Measurements from ENCODE around the gene COL12A1. TPM values are rescaled to one million over a fixed set of nuclear protein-coding genes. Genes with fewer than 3 reads are reported as not detected.
"Not testable (repeated sequence)": the region's sequence is repeated elsewhere in the genome, so short reads cannot be mapped to it uniquely, and the experiment has no call there.

The COL12A1 gene
- total RNA-seq, 3 donors from 2014 or later: 90.9 to 441 (median 281) TPM

GRCh38 chr6:75196081-75196687 is 9.7 kb downstream of the COL12A1 start:
- intact Hi-C loops (cut with DNase I; ENCODE audit: low total_unique reads): no loop called here
- H3K4me3 ChIP-seq: no peak overlapping the region
- no peak for DNase-seq (ENCODE audit: low spot score in 2 of 2)
- no peaks in the 10 kb centered on the region for H3K9me3 ChIP-seq
- no peak overlapping the region for H3K27ac ChIP-seq
- no peaks in the 10 kb centered on the region for H3K27me3 ChIP-seq
- TF ChIP-seq POLR2AphosphoS5 (IDR thresholded peaks at IDR 0.05) (no peak), CTCF (IDR thresholded peaks at IDR 0.05) (no peak), POLR2A (IDR thresholded peaks at IDR 0.05) (no peak)
- no peaks in the 10 kb centered on the region for H3K4me1 ChIP-seq
- H3K36me3 ChIP-seq: no peaks in the 10 kb centered on the region

GRCh38 chr6:75188221-75188925 is 17.5 kb downstream of the COL12A1 start:
- intact Hi-C loops (cut with DNase I; ENCODE audit: low total_unique reads): no loop called here
- TF ChIP-seq POLR2A (IDR thresholded peaks at IDR 0.05) (no peak), CTCF (IDR thresholded peaks at IDR 0.05) (no peak), POLR2AphosphoS5 (IDR thresholded peaks at IDR 0.05) (no peak)
- no peak overlapping the region for H3K27ac ChIP-seq
- no peaks in the 10 kb centered on the region for H3K9me3 ChIP-seq
- no peaks in the 10 kb centered on the region for H3K27me3 ChIP-seq
- H3K36me3 ChIP-seq: no peaks in the 10 kb centered on the region
- DNase-seq (ENCODE audit: low spot score in 2 of 2): no peak
- no peaks in the 10 kb centered on the region for H3K4me1 ChIP-seq
- no peak overlapping the region for H3K4me3 ChIP-seq

GRCh38 chr6:75186581-75186980 is 19.3 kb downstream of the COL12A1 start:
- H3K9me3 ChIP-seq; H3K36me3 ChIP-seq; H3K4me3 ChIP-seq; intact Hi-C loops (cut with DNase I; ENCODE audit: low total_unique reads); H3K4me1 ChIP-seq; DNase-seq (ENCODE audit: low spot score in 2 of 2); H3K27ac ChIP-seq; H3K27me3 ChIP-seq: not testable (repeated sequence)

- Histone ChIP-seq H3K27ac (no peak overlapping the region), H3K36me3 (no peaks in the 10 kb centered on the region), H3K4me1 (no peaks in the 10 kb centered on the region), H3K4me3 (no peak overlapping the region), H3K27me3 (no peaks in the 10 kb centered on the region), H3K9me3 (no peaks in the 10 kb centered on the region)
- TF ChIP-seq POLR2AphosphoS5 (IDR thresholded peaks at IDR 0.05) (peak in 1 of 3 donors; percentile 88), POLR2A (IDR thresholded peaks at IDR 0.05) (no peak)
- no peak for DNase-seq (ENCODE audit: low spot score in 2 of 2)
- intact Hi-C loops (cut with DNase I; ENCODE audit: low total_unique reads): no loop called here
Measured at GRCh38 chr6:75183099-75183541, 22.7 kb downstream of the COL12A1 start.

GRCh38 chr6:75180864-75181263 is 25.0 kb downstream of the COL12A1 start:
- H3K4me3 ChIP-seq: no peak overlapping the region
- intact Hi-C loops (cut with DNase I; ENCODE audit: low total_unique reads): no loop called here
- no peaks in the 10 kb centered on the region for H3K36me3 ChIP-seq
- no peaks in the 10 kb centered on the region for H3K9me3 ChIP-seq
- no peak overlapping the region for H3K27ac ChIP-seq
- TF ChIP-seq POLR2AphosphoS5 (IDR thresholded peaks at IDR 0.05) (no peak), CTCF (IDR thresholded peaks at IDR 0.05) (no peak), POLR2A (IDR thresholded peaks at IDR 0.05) (no peak)
- H3K4me1 ChIP-seq: no peaks in the 10 kb centered on the region
- H3K27me3 ChIP-seq: no peaks in the 10 kb centered on the region
- no peak for DNase-seq (ENCODE audit: low spot score in 2 of 2)

- Histone ChIP-seq H3K27ac (no peak overlapping the region), H3K9me3 (no peaks in the 10 kb centered on the region), H3K4me1 (no peaks in the 10 kb centered on the region), H3K36me3 (no peaks in the 10 kb centered on the region), H3K4me3 (no peak overlapping the region), H3K27me3 (no peaks in the 10 kb centered on the region)
- intact Hi-C loops (cut with DNase I; ENCODE audit: low total_unique reads): no loop called here
- no peak for DNase-seq (ENCODE audit: low spot score in 2 of 2)
- no peak for TF ChIP-seq POLR2A (IDR thresholded peaks at IDR 0.05)
- TF ChIP-seq CTCF (IDR thresholded peaks at IDR 0.05): no peak
- no peak for TF ChIP-seq POLR2AphosphoS5 (IDR thresholded peaks at IDR 0.05)
Measured at GRCh38 chr6:75178757-75179156, 27.1 kb downstream of the COL12A1 start.

Measured in breast epithelium (tissue), 4 donors.